MM.1S (cell line): ENCODE measurements around the gene TLE1.
"Not testable (repeated sequence)": the region's sequence is repeated elsewhere in the genome, so short reads cannot be mapped to it uniquely, and the experiment has no call there.

ENCODE experiments used
- DNase-seq: peaks from one replicate; pipeline ENCODE4 v3.0.0-alpha.2; 2015
- H2AFZ ChIP-seq: fragments of 300-600 bp; sonication (generic); 2 replicates; pipeline ENCODE4 v1.6.0; 2016; ENCODE audit warnings: antibody characterized with exemption, low read length
- H3F3A ChIP-seq: fragments of 300-600 bp; sonication (generic); 2 replicates; pipeline ENCODE4 v1.6.1; 2016; ENCODE audit warnings: mild to moderate bottlenecking, antibody characterized with exemption, low read length, moderate library complexity, mixed read lengths; ENCODE audit not compliant: insufficient read depth
- H3K27ac ChIP-seq: fragments of 300-600 bp; sonication (generic); 2 replicates; pipeline ENCODE4 v1.5.1; 2016; ENCODE audit warnings: mild to moderate bottlenecking, low read length
- H3K27me3 ChIP-seq: fragments of 300-600 bp; sonication (generic); replicated peaks from 2 replicates; pipeline ENCODE4 v1.6.0; 2016; ENCODE audit warnings: low read length; ENCODE audit not compliant: insufficient read depth
- H3K36me3 ChIP-seq: fragments of 300-600 bp; sonication (generic); replicated peaks from 2 replicates; pipeline ENCODE4 v1.6.1; 2016; ENCODE audit warnings: mild to moderate bottlenecking, low read length, mixed read lengths; ENCODE audit not compliant: insufficient read depth
- H3K4me1 ChIP-seq: fragments of 300-600 bp; sonication (generic); 2 replicates; pipeline ENCODE4 v1.6.1; 2016; ENCODE audit warnings: low read length, mixed read lengths
- H3K4me2 ChIP-seq: fragments of 300-600 bp; sonication (generic); 2 replicates; pipeline ENCODE4 v1.6.0; 2016; ENCODE audit warnings: low read depth, low read length
- H3K4me3 ChIP-seq: fragments of 300-600 bp; sonication (generic); 2 replicates; pipeline ENCODE4 v1.5.1; 2016; ENCODE audit warnings: low read length, mixed read lengths
- H3K79me2 ChIP-seq: fragments of 300-600 bp; sonication (generic); 2 replicates; pipeline ENCODE4 v1.6.1; 2016; ENCODE audit warnings: mixed run types, low read length, mixed read lengths
- H3K9ac ChIP-seq: fragments of 300-600 bp; sonication (generic); 2 replicates; pipeline ENCODE4 v1.6.1; 2016; ENCODE audit warnings: low read length, mixed read lengths
- H3K9me2 ChIP-seq: fragments of 300-600 bp; sonication (generic); replicated peaks from 2 replicates; pipeline ENCODE4 v1.6.1; 2016; ENCODE audit warnings: mild to moderate bottlenecking, low read length, mixed read lengths; ENCODE audit not compliant: insufficient read depth
- H3K9me3 ChIP-seq: fragments of 300-600 bp; sonication (generic); replicated peaks from 2 replicates; pipeline ENCODE4 v1.6.1; 2016; ENCODE audit warnings: mild to moderate bottlenecking, low read length, mixed read lengths; ENCODE audit not compliant: insufficient read depth
- H4K20me1 ChIP-seq: fragments of 300-600 bp; sonication (generic); 2 replicates; pipeline ENCODE4 v1.6.1; 2016; ENCODE audit warnings: mild to moderate bottlenecking, low read length, moderate library complexity, mixed read lengths; ENCODE audit not compliant: insufficient read depth
- CTCF ChIP-seq: fragments of 300-600 bp; sonication (generic); IDR thresholded peaks from 2 replicates; pipeline ENCODE4 v1.5.1; 2016; ENCODE audit warnings: antibody characterized with exemption, low read length, mixed read lengths
- EZH2 ChIP-seq: fragments of 300-600 bp; sonication (generic); optimal IDR thresholded peaks from 2 replicates; pipeline ENCODE3; 2017; ENCODE audit warnings: low read depth, mild to moderate bottlenecking, antibody characterized with exemption, low read length, mixed read lengths
- EZH2phosphoT487 ChIP-seq: fragments of 300-600 bp; sonication (generic); IDR thresholded peaks from 2 replicates; pipeline ENCODE4 v1.6.1; 2018; ENCODE audit warnings: antibody characterized with exemption, low read length

Gene TLE1

GRCh38 chr9:81689343-81690175 is at the start of gene TLE1:
Gene TLE1 (minus strand): TSS chr9:81689547. CDS start chr9:81688240, 1,307 bp downstream.
- Histone ChIP-seq H3K4me1 (no peaks in the 10 kb centered on the region), H3K27ac (peak within 1 kb of the TSS; percentile 58; the same call in 1 of the 2 replicates), H3F3A (0 out of 2 replicates have a peak, but pooled peaks cover 2% of the 10 kb centered on the region), H3K36me3 (no peaks in the 10 kb centered on the region), H3K27me3 (peaks cover 16% of the 10 kb centered on the region), H3K9me3 (no peaks in the 10 kb centered on the region), H3K9ac (peak within 1 kb of the TSS; percentile 61), H3K9me2 (no peaks in the 10 kb centered on the region), H2AFZ (peak within 1 kb of the TSS; percentile 88), H4K20me1 (no peaks in the 10 kb centered on the region), H3K4me2 (peak within 1 kb of the TSS; percentile 95), H3K4me3 (peak within 1 kb of the TSS; percentile 92), H3K79me2 (no peaks in the 10 kb centered on the region)
- DNase-seq: peak; percentile 95
- TF ChIP-seq EZH2 (no peak), CTCF (no peak)

- Histone ChIP-seq H3K4me2 (no peak overlapping the region), H3K9ac (no peak overlapping the region), H3K4me1 (no peaks in the 10 kb centered on the region), H3K27me3 (no peaks in the 10 kb centered on the region), H4K20me1 (no peaks in the 10 kb centered on the region), H3K79me2 (no peaks in the 10 kb centered on the region), H2AFZ (no peak overlapping the region), H3K36me3 (no peaks in the 10 kb centered on the region), H3F3A (no peaks in the 10 kb centered on the region), H3K27ac (no peak overlapping the region), H3K9me2 (no peaks in the 10 kb centered on the region), H3K9me3 (no peaks in the 10 kb centered on the region), H3K4me3 (no peak overlapping the region)
- no peak for DNase-seq
- TF ChIP-seq CTCF: no peak
- no peak for TF ChIP-seq EZH2
- no peak for TF ChIP-seq EZH2phosphoT487
These were observed 48.6 kb upstream of the TLE1 start for GRCh38 chr9:81737871-81738507.

GRCh38 chr9:81730498-81730897 is 41.2 kb upstream of the TLE1 start:
- not testable (repeated sequence) for H3K27ac ChIP-seq, H3K9me3 ChIP-seq, H3K9ac ChIP-seq, H3K4me2 ChIP-seq, H3K79me2 ChIP-seq, H3K27me3 ChIP-seq, H3K4me1 ChIP-seq, H2AFZ ChIP-seq, H3K4me3 ChIP-seq, H3K36me3 ChIP-seq, H3K9me2 ChIP-seq, H3F3A ChIP-seq, H4K20me1 ChIP-seq, DNase-seq

- no peaks in the 10 kb centered on the region for H3K36me3 ChIP-seq
- peak; percentile 33 for DNase-seq
- H3K4me3 ChIP-seq: peak overlapping the region; percentile 63
- H3K9me3 ChIP-seq: no peaks in the 10 kb centered on the region
- H3K9ac ChIP-seq: no peak overlapping the region
- H3K27ac ChIP-seq: peak overlapping the region; percentile 25; the same call in 1 of the 2 replicates
- H3K27me3 ChIP-seq: no peaks in the 10 kb centered on the region
- H4K20me1 ChIP-seq: no peaks in the 10 kb centered on the region
- no peaks in the 10 kb centered on the region for H3K79me2 ChIP-seq
- H3K4me1 ChIP-seq: no peaks in the 10 kb centered on the region
- H3K4me2 ChIP-seq: peak overlapping the region; percentile 21
- H3F3A ChIP-seq: no peaks in the 10 kb centered on the region
- TF ChIP-seq CTCF: no peak
- TF ChIP-seq EZH2: no peak
- no peaks in the 10 kb centered on the region for H3K9me2 ChIP-seq
- H2AFZ ChIP-seq: peak overlapping the region; percentile 1
These were observed 39.8 kb upstream of the TLE1 start for GRCh38 chr9:81729135-81729534.
